ENCODE data around the gene FCGR3A.
"Not testable (repeated sequence)": the region's sequence is repeated elsewhere in the genome, so short reads cannot be mapped to it uniquely, and the experiment has no call there.

- not testable (repeated sequence) for TF ChIP-seq MXI1 (IDR thresholded peaks at IDR 0.05; ENCODE audit: borderline replicate concordance, low read depth, low read length); MAFK (IDR thresholded peaks at IDR 0.05; ENCODE audit: low read depth, low read length); CTCF (conservative IDR thresholded peaks at IDR 0.05; ENCODE audit: low read depth, low read length); RAD21 (IDR thresholded peaks at IDR 0.05; ENCODE audit: low read length); SMC3 (IDR thresholded peaks at IDR 0.05; ENCODE audit: low read depth, low read length); USF2 (IDR thresholded peaks at IDR 0.05; ENCODE audit: low read depth, low read length)
Measured at GRCh38 chr1:161512636-161513447, 36.8 kb downstream of the FCGR3A start.

Measured in IMR-90 (cell line).